GDM1 (cell line): ENCODE data around the gene BYSL.

ENCODE experiments used
- DNase-seq: peaks from one replicate; lab custom pipeline; 2025; lab: John Stamatoyannopoulos, UW

BYSL gene

GRCh38 chr6:41920921-41921711 lies at the start of gene BYSL, which contains the start of gene MED20:
BYSL (plus strand) TSS chr6:41921499; CDS start chr6:41921563, 64 bp downstream.
MED20 (minus strand) TSS chr6:41921139; CDS start chr6:41921018, 121 bp downstream.
- peak; percentile 84 for DNase-seq

DNA sequence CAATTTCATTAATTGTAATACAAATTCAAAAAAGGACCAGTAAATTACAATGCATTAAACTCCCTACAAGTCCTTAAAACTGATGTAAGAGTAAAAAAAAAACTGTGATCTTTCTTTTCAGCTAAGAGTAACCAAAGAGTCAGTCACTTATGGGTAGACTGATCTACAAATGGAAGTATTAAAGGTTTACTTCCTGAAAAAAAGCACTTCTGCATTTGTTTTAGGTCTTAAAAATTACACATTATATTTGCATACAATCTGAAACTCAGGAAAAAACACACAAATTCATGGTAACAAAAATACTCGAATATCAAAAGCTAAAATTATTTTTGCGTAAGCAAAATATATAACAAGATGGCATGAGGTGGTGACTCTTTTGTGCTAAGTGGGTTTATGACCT lies 49.6 kb upstream of the BYSL start:
- no peak for DNase-seq

- DNase-seq, result no peak
These were observed 49.2 kb upstream of the BYSL start for GRCh38 chr6:41872147-41872546.

GRCh38 chr6:41874741-41875140 lies 46.6 kb upstream of the BYSL start:
- DNase-seq, result no peak

DNA sequence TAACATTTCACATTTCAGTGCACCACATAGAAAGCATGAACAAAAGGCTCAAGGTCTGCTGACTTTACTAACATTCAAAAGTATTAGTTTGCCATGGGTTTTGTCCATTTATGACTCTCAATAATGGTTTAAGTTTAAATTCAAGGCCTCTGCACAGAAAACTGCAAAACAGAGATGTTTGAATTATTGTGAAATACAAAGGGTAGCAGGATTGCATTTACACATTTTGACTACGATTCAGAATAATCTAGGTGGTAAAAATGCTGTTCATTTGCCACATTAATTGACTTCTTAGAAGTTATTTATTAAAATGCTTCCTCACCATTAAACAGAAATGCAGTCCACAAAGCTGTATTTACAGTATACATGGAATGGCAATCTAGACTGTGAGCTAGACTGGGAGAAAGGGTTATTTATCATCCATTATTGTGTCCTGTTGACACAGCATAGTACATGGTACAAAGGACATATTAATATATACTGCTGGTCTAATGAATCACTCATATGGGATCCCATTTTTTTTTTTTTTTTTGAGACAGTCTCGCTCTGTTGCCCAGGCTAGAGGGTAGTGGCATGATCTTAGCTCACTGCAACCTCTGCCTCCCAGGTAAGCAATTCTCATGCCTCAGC lies 44.1 kb upstream of the BYSL start:
- DNase-seq, result no peak

DNA sequence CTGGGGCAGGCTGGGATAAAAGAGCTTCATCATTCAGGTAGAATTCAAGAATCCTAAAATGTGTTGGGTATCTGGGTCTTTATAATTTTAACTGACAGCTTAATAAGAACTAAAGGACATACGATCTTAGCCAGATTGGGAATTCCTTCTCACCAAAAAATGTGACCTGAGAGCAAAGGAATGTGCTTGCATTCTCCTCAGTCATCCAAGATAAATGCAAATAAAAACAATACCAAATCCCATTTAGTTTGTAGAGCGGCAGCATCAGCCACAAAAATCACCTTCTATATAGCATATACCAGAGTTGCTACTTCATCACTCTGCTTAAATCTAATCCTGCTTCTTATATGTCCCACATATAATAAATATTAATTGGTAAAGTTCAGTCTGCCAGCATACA lies 43.1 kb upstream of the BYSL start:
- DNase-seq, result no peak

DNA sequence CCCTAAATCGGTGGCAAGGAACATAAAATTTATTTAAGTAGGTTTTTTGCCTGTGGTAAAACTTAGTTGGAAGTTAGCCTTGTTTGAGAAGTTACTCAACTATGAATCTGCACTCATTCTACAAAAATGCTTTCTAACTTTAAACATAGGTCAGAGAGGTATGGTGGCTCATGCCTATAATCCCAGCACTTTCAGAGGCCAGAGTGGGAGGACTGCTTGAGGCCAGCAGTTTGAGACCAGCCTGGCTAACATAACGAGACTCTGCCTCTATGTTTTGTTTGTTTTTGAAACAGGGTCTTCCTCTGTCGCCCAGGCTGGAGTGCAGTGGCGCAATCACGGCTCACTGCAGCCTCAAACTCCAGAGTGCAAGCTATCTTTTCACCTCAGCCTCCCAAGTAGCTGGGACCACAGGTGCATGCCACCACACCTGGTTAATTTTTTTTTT lies 42.3 kb upstream of the BYSL start:
- DNase-seq, result no peak

- DNase-seq, result no peak
These were observed 39.8 kb upstream of the BYSL start for GRCh38 chr6:41881506-41881905.

- DNase-seq, result no peak
These were observed 36.3 kb upstream of the BYSL start for GRCh38 chr6:41884957-41885356.

DNA sequence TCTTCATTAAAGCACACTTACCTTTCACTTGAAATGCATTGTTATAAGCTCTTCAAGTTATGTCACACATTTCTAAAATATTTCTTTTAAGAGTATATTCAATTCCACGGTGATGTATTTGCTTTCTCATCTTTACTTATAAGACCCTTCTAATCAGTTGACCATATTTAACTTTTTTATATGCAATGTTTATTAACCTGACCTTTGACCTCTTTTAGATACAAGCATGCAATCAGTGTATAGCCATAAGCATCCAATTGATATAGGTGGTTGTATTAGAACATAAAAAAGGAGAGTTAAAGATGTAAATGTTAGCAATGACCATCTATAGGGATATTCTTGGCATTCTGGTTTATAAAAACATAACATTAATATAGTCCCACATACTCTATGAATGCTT lies 35.4 kb upstream of the BYSL start:
- no peak for DNase-seq

DNA sequence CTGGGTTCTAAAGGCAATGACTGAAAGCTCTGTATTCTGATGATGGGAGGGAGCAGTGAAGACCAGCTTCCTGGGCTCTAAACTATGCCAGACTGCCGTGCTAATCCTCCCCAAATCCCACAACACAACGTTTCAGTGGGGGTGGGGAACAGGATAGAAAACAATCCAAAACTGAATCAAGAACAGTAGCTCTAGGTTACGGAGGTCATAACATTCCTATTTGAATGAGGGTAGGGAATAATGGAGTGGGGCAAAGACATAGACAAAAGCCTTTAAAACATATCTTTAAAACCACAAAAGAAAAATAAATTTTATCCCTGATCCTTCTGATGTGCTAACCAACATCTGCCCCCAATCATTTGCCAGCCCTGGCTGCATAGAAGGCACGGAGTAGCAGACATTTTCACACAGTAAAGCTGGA lies 34.0 kb upstream of the BYSL start:
- no peak for DNase-seq

- no peak for DNase-seq
These were observed 28.3 kb upstream of the BYSL start for GRCh38 chr6:41892921-41893564.

- DNase-seq, result no peak
These were observed 26.7 kb upstream of the BYSL start for GRCh38 chr6:41894366-41895299.

- DNase-seq, result peak; percentile 86
These were observed 25.7 kb upstream of the BYSL start, which contains the start of gene USP49 for GRCh38 chr6:41895300-41896233. USP49 (minus strand) TSS chr6:41895375; CDS start chr6:41806983, 88,392 bp downstream.

GRCh38 chr6:41896281-41896680 lies 25.0 kb upstream of the BYSL start:
- DNase-seq, result no peak

GRCh38 chr6:41900861-41901260 lies 20.4 kb upstream of the BYSL start:
- DNase-seq, result no peak

- peak; percentile 39 for DNase-seq
These were observed 19.3 kb upstream of the BYSL start for GRCh38 chr6:41901882-41902519.

GRCh38 chr6:41909727-41910126 lies 11.6 kb upstream of the BYSL start:
- DNase-seq, result no peak

- no peak for DNase-seq
These were observed 7.0 kb upstream of the BYSL start for GRCh38 chr6:41914343-41914742.
